Glutamatergic neuron (in vitro differentiated cells): ENCODE measurements around the gene NGEF. TPM values are rescaled to one million over a fixed set of nuclear protein-coding genes. Genes with fewer than 3 reads are reported as not detected.

Experiments
- DNase-seq: peaks from one replicate; pipeline ENCODE4 v3.0.0; 2022
- H3K27ac Mint-ChIP-seq: one replicate; pipeline ENCODE4 v1.8.0; 2020; ENCODE audit warnings: mild to moderate bottlenecking, mixed read lengths, inconsistent platforms; ENCODE audit not compliant: unreplicated experiment
- H3K27me3 Mint-ChIP-seq: one replicate; pipeline ENCODE4 v1.8.0; 2020; ENCODE audit warnings: mild to moderate bottlenecking, moderate library complexity, mixed read lengths, inconsistent platforms; ENCODE audit not compliant: unreplicated experiment
- H3K36me3 Mint-ChIP-seq: one replicate; pipeline ENCODE4 v1.8.0; 2020; ENCODE audit warnings: mild to moderate bottlenecking, mixed read lengths, inconsistent platforms; ENCODE audit not compliant: unreplicated experiment
- H3K4me1 Mint-ChIP-seq: one replicate; pipeline ENCODE4 v1.8.0; 2020; ENCODE audit warnings: mild to moderate bottlenecking, low read depth, mixed read lengths, inconsistent platforms; ENCODE audit not compliant: unreplicated experiment
- H3K4me3 Mint-ChIP-seq: one replicate; pipeline ENCODE4 v1.8.0; 2020; ENCODE audit warnings: mild to moderate bottlenecking, mixed read lengths, inconsistent platforms; ENCODE audit not compliant: unreplicated experiment
- H3K9me3 Mint-ChIP-seq: one replicate; pipeline ENCODE4 v1.8.0; 2020; ENCODE audit warnings: mild to moderate bottlenecking, moderate library complexity, mixed read lengths, inconsistent platforms; ENCODE audit not compliant: unreplicated experiment
- CTCF ChIP-seq: fragments of 200-600 bp; sonication (generic); IDR thresholded peaks from one replicate; pipeline ENCODE4 v1.5.0; 2021; ENCODE audit not compliant: partially characterized antibody, unreplicated experiment
- total RNA-seq: library from RNA; stranded (reverse); fragmentation: NEBNext Ultra II Directional; extraction: Animal tissue kit (Norgen Biotek cat#: 25700); gene quantifications from one replicate; pipeline ENCODE4 v1.2.1, GENCODE V29; 2021; ENCODE audit not compliant: unreplicated experiment

NGEF gene
- total RNA-seq, 1 donor from 2014 or later = 7.2 TPM

GRCh38 chr2:232941400-232941799 lies 71.7 kb downstream of the NGEF start:
- Mint-ChIP-seq H3K27ac (no peak overlapping the region), H3K9me3 (peaks cover 5% of the 10 kb centered on the region)
- no peak for TF ChIP-seq CTCF

GRCh38 chr2:232940724-232941123 lies 72.3 kb downstream of the NGEF start:
- Mint-ChIP-seq H3K4me3 (no peak overlapping the region), H3K27ac (no peak overlapping the region), H3K36me3 (peaks cover 5% of the 10 kb centered on the region), H3K27me3 (no peaks in the 10 kb centered on the region), H3K9me3 (peaks cover 5% of the 10 kb centered on the region), H3K4me1 (peaks cover 2% of the 10 kb centered on the region)
- DNase-seq = no peak
- TF ChIP-seq CTCF = no peak

More at GRCh38 chr2:232941400-232941799, 71.7 kb downstream of the NGEF start:
- no peak overlapping the region for H3K4me3 Mint-ChIP-seq
- H3K4me1 Mint-ChIP-seq = peaks cover 2% of the 10 kb centered on the region
- no peak for DNase-seq
- peaks cover 5% of the 10 kb centered on the region for H3K36me3 Mint-ChIP-seq
- no peaks in the 10 kb centered on the region for H3K27me3 Mint-ChIP-seq

- H3K27ac Mint-ChIP-seq = peak overlapping the region; percentile 67
- peaks cover 5% of the 10 kb centered on the region for H3K36me3 Mint-ChIP-seq
- TF ChIP-seq CTCF = no peak
- DNase-seq = no peak
- H3K9me3 Mint-ChIP-seq = peaks cover 5% of the 10 kb centered on the region
- peaks cover 2% of the 10 kb centered on the region for H3K4me1 Mint-ChIP-seq
- peaks cover under 1% of the 10 kb centered on the region for H3K27me3 Mint-ChIP-seq
- no peak overlapping the region for H3K4me3 Mint-ChIP-seq
These were observed 75.7 kb downstream of the NGEF start for GRCh38 chr2:232937278-232937906.

GRCh38 chr2:232931636-232932035 lies 81.4 kb downstream of the NGEF start:
- no peak for TF ChIP-seq CTCF
- peaks cover 24% of the 10 kb centered on the region for H3K27me3 Mint-ChIP-seq
- no peak for DNase-seq
- H3K36me3 Mint-ChIP-seq = peaks cover 15% of the 10 kb centered on the region
- peaks cover 5% of the 10 kb centered on the region for H3K9me3 Mint-ChIP-seq
- no peak overlapping the region for H3K27ac Mint-ChIP-seq
- H3K4me1 Mint-ChIP-seq = peaks cover 2% of the 10 kb centered on the region
- H3K4me3 Mint-ChIP-seq = no peak overlapping the region

GRCh38 chr2:232930059-232930400 lies 83.0 kb downstream of the NGEF start:
- H3K4me3 Mint-ChIP-seq = no peak overlapping the region
- TF ChIP-seq CTCF = no peak
- H3K9me3 Mint-ChIP-seq = peaks cover 6% of the 10 kb centered on the region
- peaks cover 7% of the 10 kb centered on the region for H3K4me1 Mint-ChIP-seq
- H3K27me3 Mint-ChIP-seq = peaks cover 29% of the 10 kb centered on the region
- H3K27ac Mint-ChIP-seq = no peak overlapping the region
- peaks cover 15% of the 10 kb centered on the region for H3K36me3 Mint-ChIP-seq
- no peak for DNase-seq
